H1 (cell line): ENCODE results near the gene GIMAP7. TPM values are rescaled to one million over a fixed set of nuclear protein-coding genes. Genes with fewer than 3 reads are reported as not detected.

Source experiments
- CTCF ChIA-PET: fragments of 300-600 bp; sonication (Branson Sonifier 250); formaldehyde crosslinking; loops from one replicate; lab custom pipeline; 2021; ENCODE audit not compliant: partially characterized antibody; lab: Charles Lee
- POLR2A ChIA-PET: fragments of 300-600 bp; sonication (Branson Sonifier 250); formaldehyde crosslinking; loops from one replicate; lab custom pipeline; 2021; ENCODE audit warnings: inconsistent platforms; ENCODE audit not compliant: partially characterized antibody; lab: Charles Lee
- DNase-seq, 2 experiments: peaks; one replicate each; pipeline versions ENCODE4 v3.0.0 to v3.0.0-alpha.2; 2010 to 2022; ENCODE audit warnings: low spot score in 2 of 2, low read depth in 1 of 2, mixed read lengths in 1 of 2
- FAIRE-seq: peaks from 2 replicates; lab custom pipeline; 2011; peaks lifted over from hg19 to GRCh38; lab: Jason Lieb, UNC
- H2AFZ ChIP-seq: 2 replicates; pipeline ENCODE4 v1.8.1; 2012; ENCODE audit warnings: low read length, inconsistent platforms
- H2AK5ac ChIP-seq: 2 replicates; pipeline ENCODE4 v1.6.1; 2013; ENCODE audit warnings: low read depth, low read length
- H2BK120ac ChIP-seq: replicated peaks from 2 replicates; pipeline ENCODE3; 2013; ENCODE audit warnings: low read depth, low read length, inconsistent platforms
- H2BK12ac ChIP-seq: 2 replicates; pipeline ENCODE4 v1.6.1; 2013; ENCODE audit warnings: low read depth, low read length
- H2BK15ac ChIP-seq: 2 replicates; pipeline ENCODE4 v1.6.1; 2013; ENCODE audit warnings: low read length
- H2BK20ac ChIP-seq: 2 replicates; pipeline ENCODE4 v1.6.1; 2013; ENCODE audit warnings: low read length
- H2BK5ac ChIP-seq: 2 replicates; pipeline ENCODE4 v1.6.1; 2013; ENCODE audit warnings: low read depth, low read length
- H3K14ac ChIP-seq: 2 replicates; pipeline ENCODE4 v1.6.1; 2013; ENCODE audit warnings: inconsistent platforms; ENCODE audit not compliant: insufficient read length
- H3K18ac ChIP-seq: 2 replicates; pipeline ENCODE4 v1.6.1; 2013; ENCODE audit warnings: low read length; ENCODE audit errors: extremely low read depth
- H3K23ac ChIP-seq: 2 replicates; pipeline ENCODE4 v1.6.1; 2013; ENCODE audit warnings: inconsistent platforms; ENCODE audit not compliant: insufficient read length
- H3K23me2 ChIP-seq: 2 replicates; pipeline ENCODE4 v1.6.1; 2013; ENCODE audit warnings: low read depth, low read length
- H3K27ac ChIP-seq: 2 replicates; pipeline ENCODE4 v1.6.1; 2011; ENCODE audit warnings: low read depth, low read length, inconsistent platforms
- H3K27me3 ChIP-seq, 4 experiments: replicated peaks in 1 of 4; 1 replicate in 1 of 4; 2 replicates in 3 of 4; pipeline versions ENCODE4 v1.6.1 to v1.8.1; 2011 to 2013; ENCODE audit warnings: low read length in 3 of 4, mild to moderate bottlenecking in 3 of 4, inconsistent platforms in 2 of 4, mixed read lengths in 2 of 4, moderate library complexity in 1 of 4; ENCODE audit not compliant: control insufficient read depth in 3 of 4, insufficient read depth in 3 of 4; ENCODE audit errors: extremely low read depth in 1 of 4
- H3K36me3 ChIP-seq, 4 experiments: 2 replicates each; pipeline versions ENCODE4 v1.6.1 to v1.8.1; 2011 to 2013; ENCODE audit warnings: mild to moderate bottlenecking in 4 of 4, low read length in 3 of 4, moderate library complexity in 2 of 4, control low read depth in 1 of 4, inconsistent platforms in 1 of 4; ENCODE audit not compliant: insufficient read depth in 4 of 4, control insufficient read depth in 2 of 4
- H3K4ac ChIP-seq: replicated peaks from 2 replicates; pipeline ENCODE3; 2013; ENCODE audit warnings: low read length, low read depth, mixed read lengths, inconsistent platforms; ENCODE audit not compliant: insufficient read length
- H3K4me1 ChIP-seq, 4 experiments: replicated peaks in 1 of 4; 1 replicate in 1 of 4; 2 replicates in 3 of 4; pipeline versions ENCODE4 v1.6.1 to v1.8.1; 2011 to 2013; ENCODE audit warnings: low read length in 3 of 4, inconsistent platforms in 2 of 4, mixed read lengths in 1 of 4; ENCODE audit not compliant: insufficient read depth in 4 of 4, control insufficient read depth in 3 of 4
- H3K4me2 ChIP-seq, 2 experiments: 2 replicates each; pipeline versions ENCODE4 v1.6.1 to v1.8.1; 2011 to 2013; ENCODE audit warnings: low read depth in 2 of 2, low read length in 2 of 2, control low read depth in 1 of 2, inconsistent platforms in 1 of 2, mild to moderate bottlenecking in 1 of 2; ENCODE audit not compliant: insufficient read depth in 1 of 2
- H3K4me3 ChIP-seq, 4 experiments: fragments of 200-600, 300-600 bp in 1 of 4; sonication (generic), shearing (Covaris generic), sonication (Bioruptor Twin) in 1 of 4; 2 replicates each; pipeline versions ENCODE4 v1.5.1 to v1.8.1; 2011 to 2016; ENCODE audit warnings: low read length in 4 of 4, low read depth in 3 of 4, control low read depth in 2 of 4, inconsistent platforms in 2 of 4, mild to moderate bottlenecking in 2 of 4, mixed read lengths in 1 of 4, moderate library complexity in 1 of 4; ENCODE audit not compliant: insufficient read depth in 2 of 4; ENCODE audit errors: extremely low read depth in 1 of 4
- H3K56ac ChIP-seq: replicated peaks from 2 replicates; pipeline ENCODE3; 2013; ENCODE audit warnings: low read depth, mild to moderate bottlenecking, mixed read lengths, low read length, inconsistent platforms; ENCODE audit not compliant: insufficient read length
- H3K79me1 ChIP-seq: 2 replicates; pipeline ENCODE4 v1.6.1; 2013; ENCODE audit warnings: low read depth, low read length, control low read depth
- H3K79me2 ChIP-seq, 2 experiments: 2 replicates each; pipeline versions ENCODE4 v1.6.1 to v1.8.1; 2012 to 2013; ENCODE audit warnings: low read length in 2 of 2, mild to moderate bottlenecking in 2 of 2, inconsistent platforms in 1 of 2; ENCODE audit not compliant: insufficient read depth in 2 of 2, control insufficient read depth in 1 of 2
- H3K9ac ChIP-seq, 4 experiments: replicated peaks in 1 of 4; 1 replicate in 1 of 4; 2 replicates in 3 of 4; pipeline versions ENCODE4 v1.6.1 to v1.8.1; 2011 to 2013; ENCODE audit warnings: low read depth in 3 of 4, low read length in 3 of 4, control low read depth in 2 of 4, mild to moderate bottlenecking in 2 of 4, moderate library complexity in 2 of 4, inconsistent platforms in 1 of 4; ENCODE audit errors: extremely low read depth in 1 of 4
- H3K9me3 ChIP-seq, 2 experiments: 2 replicates each; pipeline versions ENCODE4 v1.6.1 to v1.8.1; 2012 to 2013; ENCODE audit warnings: mild to moderate bottlenecking in 2 of 2, moderate library complexity in 2 of 2, control low read depth in 1 of 2, inconsistent platforms in 1 of 2, low read depth in 1 of 2, low read length in 1 of 2, mixed read lengths in 1 of 2; ENCODE audit not compliant: insufficient read depth in 2 of 2
- H4K20me1 ChIP-seq, 2 experiments: replicated peaks in 1 of 2; 2 replicates each; pipeline versions ENCODE3 to v1.8.1; 2011 to 2013; ENCODE audit warnings: inconsistent platforms in 2 of 2, low read length in 2 of 2, mild to moderate bottlenecking in 1 of 2; ENCODE audit not compliant: insufficient read depth in 2 of 2, control insufficient read depth in 1 of 2
- H4K5ac ChIP-seq: 2 replicates; pipeline ENCODE4 v1.6.1; 2013; ENCODE audit warnings: low read length, low read depth, mixed read lengths, inconsistent platforms; ENCODE audit not compliant: insufficient read length
- H4K8ac ChIP-seq: 2 replicates; pipeline ENCODE4 v1.8.0; 2013; ENCODE audit warnings: mild to moderate bottlenecking, moderate library complexity, low read length, inconsistent platforms; ENCODE audit not compliant: insufficient read depth; ENCODE audit errors: extremely low read depth
- H4K91ac ChIP-seq: replicated peaks from 2 replicates; pipeline ENCODE3; 2013; ENCODE audit warnings: low read length, mixed read lengths, inconsistent platforms; ENCODE audit not compliant: insufficient read length
- ATF3 ChIP-seq: IDR thresholded peaks from 2 replicates; pipeline ENCODE4 v1.6.1; 2011; ENCODE audit warnings: low read depth, mild to moderate bottlenecking, low read length; ENCODE audit not compliant: insufficient read depth
- CBX5 ChIP-seq: fragments of 300-800, 300-1000 bp; sonication (generic); IDR thresholded peaks from 2 replicates; pipeline ENCODE4 v1.7.1; 2016; ENCODE audit warnings: antibody characterized with exemption, low read length, low read depth
- CHD1 ChIP-seq: IDR thresholded peaks from 2 replicates; pipeline ENCODE4 v1.6.1; 2012; ENCODE audit warnings: low read depth, low read length, improper control_type of control experiment
- EZH2 ChIP-seq: fragments of 200-600 bp; sonication (generic); IDR thresholded peaks from 2 replicates; pipeline ENCODE4 v1.7.1; 2012; ENCODE audit warnings: low read depth, mild to moderate bottlenecking, moderate library complexity, low read length, inconsistent platforms; ENCODE audit not compliant: severe bottlenecking
- GTF2F1 ChIP-seq: IDR thresholded peaks from 2 replicates; pipeline ENCODE4 v1.6.1; 2012; ENCODE audit warnings: low read depth, low read length, improper control_type of control experiment, borderline replicate concordance
- HDAC2 ChIP-seq, 2 experiments: fragments of 300-600 bp in 1 of 2; sonication (generic) in 1 of 2; IDR thresholded peaks; 2 replicates each; pipeline ENCODE4 v1.6.1; 2011 to 2012; ENCODE audit warnings: low read depth in 2 of 2, low read length in 2 of 2, mild to moderate bottlenecking in 2 of 2, moderate library complexity in 2 of 2, borderline replicate concordance in 1 of 2, inconsistent platforms in 1 of 2
- HDAC6 ChIP-seq: IDR thresholded peaks from one replicate; pipeline ENCODE4 v1.7.1; 2012; ENCODE audit warnings: low read depth, mild to moderate bottlenecking, inconsistent platforms, low read length, moderate library complexity
- JUND ChIP-seq: IDR thresholded peaks from 2 replicates; pipeline ENCODE4 v1.6.1; 2011; ENCODE audit warnings: mild to moderate bottlenecking, improper control_type of control experiment, low read length
- MAFK ChIP-seq: IDR thresholded peaks from 2 replicates; pipeline ENCODE4 v1.6.1; 2012; ENCODE audit warnings: low read depth, mild to moderate bottlenecking, improper control_type of control experiment, low read length
- MAX ChIP-seq: IDR thresholded peaks from 2 replicates; pipeline ENCODE4 v1.6.1; 2012; ENCODE audit warnings: inconsistent platforms
- NRF1 ChIP-seq: IDR thresholded peaks from 2 replicates; pipeline ENCODE4 v1.6.1; 2011; ENCODE audit warnings: mild to moderate bottlenecking, low read depth, low read length, improper control_type of control experiment
- PHF8 ChIP-seq: fragments of 200-600 bp; sonication (generic); conservative IDR thresholded peaks from 2 replicates; pipeline ENCODE4 v1.7.1; 2012; ENCODE audit warnings: low read depth, mild to moderate bottlenecking, inconsistent platforms, low read length, moderate library complexity
- SIN3A ChIP-seq, 2 experiments: IDR thresholded peaks in 1 of 2; conservative IDR thresholded peaks in 1 of 2; 2 replicates each; pipeline ENCODE4 v1.6.1; 2011 to 2012; ENCODE audit warnings: low read length in 2 of 2, improper control_type of control experiment in 1 of 2, low read depth in 1 of 2, mild to moderate bottlenecking in 1 of 2
- SIX5 ChIP-seq: IDR thresholded peaks from 2 replicates; pipeline ENCODE4 v1.6.1; 2011; ENCODE audit warnings: mild to moderate bottlenecking, low read depth, low read length
- polyA plus RNA-seq, 7 experiments: library from polyadenylated mRNA; depleted of rRNA in 3 of 7; stranded (reverse) in 5 of 7; unstranded in 2 of 7; fragments of >200 nt in 5 of 7; fragments of 200-250 nt in 2 of 7; gene quantifications; 1 replicate in 5 of 7; 2 replicates in 1 of 7; 4 replicates in 1 of 7; pipeline versions ENCODE4 v1.2.1 to v1.2.3, GENCODE V29; 2011 to 2013; ENCODE audit warnings: missing spikeins in 2 of 7, mixed read lengths in 2 of 7
- total RNA-seq: library from RNA; stranded (reverse); fragmentation: NEBNext Ultra II Directional; extraction: Animal tissue kit (Norgen Biotek cat#: 25700); gene quantifications from 2 replicates; pipeline ENCODE4 v1.2.1, GENCODE V29; 2021

The GIMAP7 gene
- total and polyA plus RNA-seq, 2 of the 8 experiments (the other 6 are each of a cell fraction or from before 2014, with no cell fraction given), result not detected

DNA sequence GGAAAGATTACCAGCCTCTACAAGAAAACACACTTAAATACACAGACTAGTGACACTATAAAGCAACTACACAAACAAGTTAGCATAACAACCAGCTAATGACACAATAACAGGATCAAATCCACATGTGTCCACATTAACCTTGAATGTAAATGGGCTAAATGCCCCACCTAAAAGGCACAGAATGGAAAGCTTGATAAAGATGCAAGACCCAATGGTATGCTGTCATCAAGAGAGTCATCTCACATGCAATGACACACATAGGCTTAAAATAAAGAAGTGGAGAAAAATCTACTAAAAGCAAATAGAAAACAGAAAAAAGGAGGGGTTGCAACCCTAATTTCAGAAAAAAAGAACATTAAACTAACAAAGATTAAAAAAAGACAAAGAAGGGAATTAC, 38.5 kb downstream of the GIMAP7 start:
- no peak overlapping the region for H3K56ac ChIP-seq
- H4K91ac ChIP-seq, result no peak overlapping the region
- CTCF ChIA-PET, result interaction anchor here (0.6 kb wide), 1 partner anchor 105 kb away, joined by 3 read pairs; no protein-coding TSS in a partner anchor
- no peak for TF ChIP-seq MAFK
- TF ChIP-seq MAX, result no peak
- TF ChIP-seq SIX5, result no peak
- no peak for TF ChIP-seq EZH2
- TF ChIP-seq NRF1, result no peak
- no peak for TF ChIP-seq ATF3
- no peak for TF ChIP-seq PHF8
- TF ChIP-seq JUND, result no peak
- no peak for TF ChIP-seq HDAC2 (IDR thresholded peaks at IDR 0.05; ENCODE audit: borderline replicate concordance in 1 of 2, low read depth in 2 of 2, low read length in 2 of 2)
- TF ChIP-seq CBX5, result no peak
- no peak for TF ChIP-seq SIN3A (conservative IDR thresholded peaks at IDR 0.05 in 1 of 2, IDR thresholded peaks at IDR 0.05 in 1 of 2; ENCODE audit: low read depth in 1 of 2, low read length in 2 of 2)
- no peak for TF ChIP-seq HDAC6
- TF ChIP-seq GTF2F1, result no peak
- no peak for TF ChIP-seq CHD1

More for the DNA sequence above, 38.5 kb downstream of the GIMAP7 start:
- Histone ChIP-seq H3K14ac (no peak overlapping the region), H3K4me3 (no peak overlapping the region), H3K4ac (no peak overlapping the region), H3K79me1 (no peaks in the 10 kb centered on the region), H3K79me2 (no peaks in the 10 kb centered on the region), H2BK15ac (no peak overlapping the region), H3K27ac (no peak overlapping the region), H2BK12ac (no peak overlapping the region), H3K27me3 (no peaks in the 10 kb centered on the region), H2AK5ac (no peak overlapping the region), H3K4me2 (no peak overlapping the region), H3K23me2 (no peaks in the 10 kb centered on the region), H3K4me1 (no peaks in the 10 kb centered on the region), H2BK120ac (no peak overlapping the region), H2BK5ac (no peak overlapping the region), H2AFZ (no peak overlapping the region), H2BK20ac (no peak overlapping the region), H3K9ac (no peak overlapping the region), H3K36me3 (no peaks in the 10 kb centered on the region), H4K5ac (no peak overlapping the region), H3K9me3 (peaks cover 11 to 17% of the 10 kb centered on the region in 2 experiments), H3K23ac (no peak overlapping the region), H4K8ac (no peak overlapping the region), H3K18ac (no peak overlapping the region), H4K20me1 (no peaks in the 10 kb centered on the region)
- POLR2A ChIA-PET, result no interaction called here
- DNase-seq (no peak), FAIRE-seq (no peak)
